Skeletal muscle satellite cell (primary cell): ENCODE measurements around the gene CRADD.

ENCODE experiments used
- H3K27me3 ChIP-seq: 2 replicates; pipeline ENCODE4 v1.7.0; 2013; ENCODE audit warnings: low read length; ENCODE audit not compliant: control insufficient read depth, insufficient read depth
- H3K36me3 ChIP-seq: 2 replicates; pipeline ENCODE4 v1.7.0; 2013; ENCODE audit warnings: mild to moderate bottlenecking, control low read depth, low read length; ENCODE audit not compliant: insufficient read depth
- H3K4me1 ChIP-seq: 2 replicates; pipeline ENCODE4 v1.7.0; 2013; ENCODE audit warnings: low read length; ENCODE audit not compliant: control insufficient read depth, insufficient read depth
- H3K4me2 ChIP-seq: 2 replicates; pipeline ENCODE4 v1.7.0; 2013; ENCODE audit warnings: mild to moderate bottlenecking, low read length
- H3K4me3 ChIP-seq: 2 replicates; pipeline ENCODE4 v1.7.0; 2013; ENCODE audit warnings: low read length
- H3K9ac ChIP-seq: 2 replicates; pipeline ENCODE4 v1.7.0; 2013; ENCODE audit warnings: mild to moderate bottlenecking, low read depth, low read length, moderate library complexity
- H3K9me3 ChIP-seq: replicated peaks from 2 replicates; pipeline ENCODE4 v1.7.0; 2013; ENCODE audit warnings: mild to moderate bottlenecking, control low read depth, low read length

Gene CRADD

DNA sequence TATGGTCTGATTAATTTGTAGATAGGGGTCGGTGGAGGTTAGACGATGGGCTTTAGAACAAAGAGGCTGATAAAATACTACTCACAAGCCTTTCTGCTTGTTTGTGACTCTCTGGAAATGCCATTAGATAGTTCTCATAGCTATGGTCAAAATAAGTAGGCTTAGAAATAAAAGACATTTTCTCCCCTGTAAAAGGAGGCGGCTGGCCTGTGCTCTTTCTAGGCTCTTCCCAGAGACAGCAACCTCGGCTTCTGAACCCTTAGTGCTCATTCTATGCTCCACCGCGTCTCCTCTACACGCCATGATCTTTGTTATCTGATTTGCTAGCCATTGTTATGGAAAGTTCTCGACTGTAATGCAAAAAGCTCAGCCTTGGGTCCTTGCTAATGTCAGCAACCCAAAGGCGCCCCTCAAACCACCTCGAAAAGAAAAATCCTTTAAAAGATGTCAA is 64.5 kb downstream of the CRADD start:
- Histone ChIP-seq H3K9ac (peak overlapping the region; percentile 75), H3K4me3 (peak overlapping the region; percentile 72), H3K9me3 (no peaks in the 10 kb centered on the region), H3K36me3 (no peaks in the 10 kb centered on the region), H3K27me3 (no peaks in the 10 kb centered on the region), H3K4me1 (peaks cover 17% of the 10 kb centered on the region), H3K4me2 (peak overlapping the region; percentile 82)

GRCh38 chr12:93742110-93742934 is 65.1 kb downstream of the CRADD start:
- Histone ChIP-seq H3K4me1 (peaks cover 17% of the 10 kb centered on the region), H3K36me3 (no peaks in the 10 kb centered on the region), H3K9me3 (no peaks in the 10 kb centered on the region)

DNA sequence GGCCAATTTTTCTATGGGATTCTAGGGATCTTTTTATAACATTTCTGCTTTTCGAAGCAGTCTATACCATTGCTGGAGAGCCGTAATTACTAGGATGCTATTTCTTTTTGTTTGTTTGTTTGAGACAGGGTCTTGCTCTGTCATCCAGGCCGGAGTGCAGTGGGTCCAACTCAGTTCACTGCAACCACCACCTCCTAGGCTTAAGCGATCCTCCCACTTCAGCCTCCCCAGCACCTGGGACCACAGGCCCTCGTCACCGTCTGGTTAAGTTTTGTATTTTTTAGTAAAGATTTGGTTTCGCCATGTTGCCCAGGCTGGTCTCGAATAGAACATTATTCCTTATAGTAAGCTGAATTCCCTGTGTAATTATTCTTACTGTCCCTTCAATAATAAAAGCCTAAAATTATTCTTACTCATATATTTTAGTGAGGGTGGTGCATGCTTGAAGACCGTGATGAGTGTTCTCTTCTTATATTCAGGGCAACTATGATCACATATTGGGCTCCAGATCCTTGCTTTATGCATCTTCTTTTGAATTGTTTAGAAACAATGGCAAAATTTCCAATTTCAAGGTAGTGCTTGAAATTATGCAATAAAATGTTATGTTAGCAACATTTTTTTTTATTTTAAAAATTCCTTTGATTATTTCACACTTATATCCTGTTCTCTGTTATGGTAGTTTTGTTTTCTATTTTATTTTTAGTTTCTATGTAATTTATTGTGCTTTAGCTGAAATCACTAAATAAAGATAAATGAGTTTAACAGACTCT is 66.2 kb downstream of the CRADD start:
- Histone ChIP-seq H3K36me3 (no peaks in the 10 kb centered on the region), H3K9ac (peak overlapping the region; percentile 75), H3K4me1 (peaks cover 10% of the 10 kb centered on the region), H3K4me3 (peak overlapping the region; percentile 72), H3K4me2 (peak overlapping the region; percentile 82), H3K9me3 (no peaks in the 10 kb centered on the region), H3K27me3 (no peaks in the 10 kb centered on the region)

More at GRCh38 chr12:93742110-93742934, 65.1 kb downstream of the CRADD start:
- H3K27me3 ChIP-seq = no peaks in the 10 kb centered on the region
- peak overlapping the region; percentile 72 for H3K4me3 ChIP-seq
- H3K4me2 ChIP-seq = peak overlapping the region; percentile 82
- H3K9ac ChIP-seq = peak overlapping the region; percentile 75

GRCh38 chr12:93743999-93744689 is 67.0 kb downstream of the CRADD start:
- no peak overlapping the region for H3K4me2 ChIP-seq
- H3K36me3 ChIP-seq = no peaks in the 10 kb centered on the region
- H3K9me3 ChIP-seq = no peaks in the 10 kb centered on the region
- H3K9ac ChIP-seq = no peak overlapping the region
- peaks cover 9% of the 10 kb centered on the region for H3K4me1 ChIP-seq
- H3K4me3 ChIP-seq = no peak overlapping the region
- H3K27me3 ChIP-seq = no peaks in the 10 kb centered on the region

GRCh38 chr12:93745286-93745685 is 68.1 kb downstream of the CRADD start:
- Histone ChIP-seq H3K36me3 (no peaks in the 10 kb centered on the region), H3K9me3 (no peaks in the 10 kb centered on the region), H3K4me3 (no peak overlapping the region), H3K4me1 (peaks cover 9% of the 10 kb centered on the region), H3K27me3 (no peaks in the 10 kb centered on the region), H3K9ac (no peak overlapping the region), H3K4me2 (no peak overlapping the region)

DNA sequence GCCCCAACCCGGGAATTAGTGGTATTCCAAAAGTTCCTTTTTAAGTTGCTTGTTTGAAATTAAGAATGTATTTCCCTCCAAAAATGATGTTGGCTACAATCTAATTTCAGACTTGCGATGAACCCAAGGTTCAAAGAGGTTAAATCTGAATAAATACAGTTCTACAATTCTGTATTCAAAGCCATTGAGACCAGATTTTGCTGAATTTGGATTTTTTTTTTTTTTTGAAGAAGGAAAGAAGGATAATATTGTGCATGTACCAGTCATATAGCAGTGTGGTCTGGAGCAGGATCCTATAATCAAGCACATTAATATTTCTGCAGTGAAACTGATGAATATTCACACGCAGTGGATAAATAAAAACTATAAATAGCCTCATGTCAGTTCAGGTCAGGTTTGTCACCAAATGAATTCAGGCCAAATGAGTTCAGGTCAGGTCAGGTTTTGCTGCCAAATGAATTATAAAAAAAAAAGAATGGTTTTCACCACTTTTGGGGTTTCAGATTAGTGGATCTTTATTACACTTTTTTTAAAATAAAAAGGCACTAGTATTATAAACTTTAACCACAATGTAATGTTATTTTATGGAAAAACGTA is 69.5 kb downstream of the CRADD start:
- no peak overlapping the region for H3K9ac ChIP-seq
- no peaks in the 10 kb centered on the region for H3K9me3 ChIP-seq
- no peaks in the 10 kb centered on the region for H3K27me3 ChIP-seq
- peaks cover 3% of the 10 kb centered on the region for H3K4me1 ChIP-seq
- no peaks in the 10 kb centered on the region for H3K36me3 ChIP-seq
- H3K4me2 ChIP-seq = no peak overlapping the region
- no peak overlapping the region for H3K4me3 ChIP-seq

DNA sequence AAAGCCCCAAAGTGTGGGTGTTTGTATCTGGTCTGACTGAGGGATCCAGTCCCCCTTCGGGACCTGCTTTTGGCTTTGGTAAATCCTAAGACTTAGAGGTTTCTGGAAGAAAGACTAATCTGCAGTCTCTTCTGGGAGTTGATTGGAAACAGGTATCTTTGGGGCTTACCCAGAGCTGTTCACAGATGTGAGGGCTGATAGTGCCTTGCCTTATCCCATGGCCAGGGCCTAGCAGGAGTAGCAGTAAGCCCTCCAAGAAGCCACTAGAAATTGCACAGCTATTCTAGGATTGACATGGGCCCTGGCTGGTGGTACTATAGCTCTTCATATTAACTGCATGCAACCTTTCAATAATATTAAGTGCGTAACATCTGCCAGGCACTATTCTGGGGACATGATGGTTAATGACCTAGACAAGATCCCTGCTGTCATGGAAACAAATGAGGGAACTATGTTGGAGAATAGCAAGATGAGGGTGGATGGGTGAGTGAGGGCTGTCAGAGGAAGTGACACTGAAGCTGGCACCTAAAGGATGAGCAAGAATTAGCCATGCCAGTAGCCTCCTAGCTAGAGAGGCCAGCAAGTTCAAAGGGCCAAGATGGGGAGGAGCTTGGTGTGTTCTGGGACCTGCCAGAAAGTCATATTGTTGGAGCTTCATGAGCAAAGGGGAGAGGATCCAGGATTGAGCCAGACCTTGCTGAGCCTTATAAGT is 71.7 kb downstream of the CRADD start:
- Histone ChIP-seq H3K27me3 (no peaks in the 10 kb centered on the region), H3K4me1 (no peaks in the 10 kb centered on the region), H3K36me3 (no peaks in the 10 kb centered on the region), H3K9me3 (no peaks in the 10 kb centered on the region), H3K4me3 (no peak overlapping the region), H3K4me2 (no peak overlapping the region), H3K9ac (no peak overlapping the region)

GRCh38 chr12:93749515-93749914 is 72.3 kb downstream of the CRADD start:
- no peaks in the 10 kb centered on the region for H3K4me1 ChIP-seq

DNA sequence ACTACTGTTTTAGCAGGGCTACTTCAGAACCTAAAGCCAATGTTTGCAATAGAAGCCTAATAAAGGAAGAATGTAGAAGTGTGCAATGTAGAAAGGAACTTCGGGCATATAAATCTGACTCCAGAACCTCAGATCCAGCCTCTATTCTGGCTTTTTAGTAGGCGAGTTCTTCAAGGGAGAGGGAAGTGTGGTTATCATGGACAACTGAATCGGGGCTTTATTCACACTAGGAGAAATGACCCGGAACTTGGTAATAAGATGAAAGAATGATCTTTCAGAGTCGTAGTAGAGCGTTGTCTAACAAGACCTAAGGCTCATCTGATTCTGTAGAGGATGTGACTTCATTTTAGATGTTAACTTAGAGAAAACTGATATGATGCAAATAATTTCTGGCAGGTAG is 72.9 kb downstream of the CRADD start:
- Histone ChIP-seq H3K9me3 (no peaks in the 10 kb centered on the region), H3K4me2 (no peak overlapping the region), H3K27me3 (no peaks in the 10 kb centered on the region), H3K9ac (no peak overlapping the region), H3K4me3 (no peak overlapping the region), H3K4me1 (no peaks in the 10 kb centered on the region), H3K36me3 (no peaks in the 10 kb centered on the region)

More at GRCh38 chr12:93749515-93749914, 72.3 kb downstream of the CRADD start:
- H3K9me3 ChIP-seq = no peaks in the 10 kb centered on the region
- H3K9ac ChIP-seq = no peak overlapping the region
- H3K4me2 ChIP-seq = no peak overlapping the region
- H3K4me3 ChIP-seq = no peak overlapping the region
- H3K36me3 ChIP-seq = no peaks in the 10 kb centered on the region
- no peaks in the 10 kb centered on the region for H3K27me3 ChIP-seq

- Histone ChIP-seq H3K27me3 (no peaks in the 10 kb centered on the region), H3K9ac (no peak overlapping the region), H3K36me3 (no peaks in the 10 kb centered on the region), H3K4me3 (no peak overlapping the region), H3K9me3 (no peaks in the 10 kb centered on the region), H3K4me1 (no peaks in the 10 kb centered on the region), H3K4me2 (no peak overlapping the region)
Observed at GRCh38 chr12:93751864-93752610, 74.9 kb downstream of the CRADD start.
